NK-92 (cell line): ENCODE measurements around the gene AKT1.
A peak's percentile ranks its signal among the peaks of the same experiment; 100 is the strongest.

ENCODE experiments used
- DNase-seq: peaks from one replicate; lab custom pipeline; 2025; ENCODE audit not compliant: unreplicated experiment; lab: John Stamatoyannopoulos, UW

Gene AKT1

DNA sequence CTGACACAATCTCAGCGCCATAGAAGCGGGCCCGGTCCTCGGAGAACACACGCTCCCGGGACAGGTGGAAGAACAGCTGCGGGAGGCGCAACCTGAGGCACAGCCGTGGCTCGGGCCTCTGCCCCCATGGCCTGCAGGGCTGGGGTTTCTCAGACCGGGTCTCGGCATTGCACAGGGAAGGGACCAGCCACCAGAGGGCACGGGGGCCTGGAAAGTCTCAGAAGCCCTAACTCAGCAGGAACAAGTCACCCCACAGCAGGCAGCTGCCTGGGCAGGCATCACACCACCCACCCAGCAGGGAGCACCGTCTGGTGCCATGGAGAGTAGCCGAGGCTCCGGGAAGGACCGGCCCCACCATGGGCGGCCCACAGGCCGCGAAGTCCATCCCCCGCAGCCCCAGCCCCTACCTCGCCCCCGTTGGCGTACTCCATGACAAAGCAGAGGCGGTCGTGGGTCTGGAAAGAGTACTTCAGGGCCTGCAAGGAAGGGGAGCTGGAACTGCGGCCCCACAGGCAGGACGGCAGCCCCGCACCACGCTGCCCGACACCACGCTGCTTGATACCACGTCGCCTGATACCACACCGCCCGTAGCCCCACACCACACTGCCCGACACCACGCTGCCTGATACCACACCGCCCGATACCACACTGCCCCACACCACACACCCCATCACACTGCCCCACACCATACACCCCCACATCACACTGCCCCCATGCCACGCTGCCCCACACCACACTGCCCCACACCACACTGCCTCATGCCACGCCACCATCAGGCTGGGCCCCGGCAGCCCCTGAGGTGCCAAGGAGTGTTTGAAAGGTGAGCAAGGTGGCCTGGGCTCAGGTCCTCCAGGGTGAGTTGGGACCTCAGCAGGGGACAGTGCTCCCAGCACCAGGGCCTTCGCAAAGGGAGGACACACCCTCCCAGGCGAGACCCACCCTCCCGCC is 21.8 kb downstream of the AKT1 start:
- no peak for DNase-seq

- DNase-seq: no peak
These were observed 22.6 kb downstream of the AKT1 start for GRCh38 chr14:104772707-104773504.

DNA sequence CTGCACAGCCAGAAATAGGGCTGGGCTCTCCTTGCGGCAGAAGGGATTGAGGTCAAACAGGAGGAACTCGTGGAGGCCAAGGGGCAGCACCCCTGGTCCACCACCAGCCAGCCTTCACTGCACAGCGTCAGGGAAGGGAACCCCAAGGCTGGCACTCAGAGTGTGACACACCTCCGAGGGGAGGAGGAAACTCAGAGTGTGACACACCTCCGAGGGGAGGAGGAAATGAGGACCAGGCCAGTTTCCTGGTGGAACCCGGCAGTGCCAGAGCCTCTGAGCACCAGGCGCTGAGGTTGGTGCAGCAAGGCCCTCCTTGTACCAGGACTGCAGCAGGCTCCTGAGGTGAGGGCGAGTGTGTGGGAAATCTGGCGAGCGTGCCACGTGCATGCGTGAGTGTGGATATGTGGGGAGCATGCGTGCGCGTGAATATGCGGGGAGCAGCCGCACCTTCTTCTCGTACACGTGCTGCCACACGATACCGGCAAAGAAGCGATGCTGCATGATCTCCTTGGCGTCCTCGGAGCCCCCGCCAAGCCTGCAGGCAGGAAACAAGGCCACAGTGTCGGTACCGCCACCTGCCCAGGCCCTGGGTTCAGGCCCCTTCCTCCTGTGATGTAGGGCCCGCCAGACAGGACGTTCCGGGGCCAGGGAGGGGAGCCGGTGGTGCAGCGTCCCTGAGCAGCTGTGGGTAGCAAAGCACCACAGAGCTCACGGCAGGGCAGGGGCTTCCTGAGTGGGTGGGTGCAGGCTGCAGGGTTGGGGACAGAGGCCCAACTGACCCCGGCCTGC is 23.4 kb downstream of the AKT1 start:
- DNase-seq: no peak

- DNase-seq: no peak
These were observed 24.2 kb downstream of the AKT1 start for GRCh38 chr14:104771374-104771773.

DNA sequence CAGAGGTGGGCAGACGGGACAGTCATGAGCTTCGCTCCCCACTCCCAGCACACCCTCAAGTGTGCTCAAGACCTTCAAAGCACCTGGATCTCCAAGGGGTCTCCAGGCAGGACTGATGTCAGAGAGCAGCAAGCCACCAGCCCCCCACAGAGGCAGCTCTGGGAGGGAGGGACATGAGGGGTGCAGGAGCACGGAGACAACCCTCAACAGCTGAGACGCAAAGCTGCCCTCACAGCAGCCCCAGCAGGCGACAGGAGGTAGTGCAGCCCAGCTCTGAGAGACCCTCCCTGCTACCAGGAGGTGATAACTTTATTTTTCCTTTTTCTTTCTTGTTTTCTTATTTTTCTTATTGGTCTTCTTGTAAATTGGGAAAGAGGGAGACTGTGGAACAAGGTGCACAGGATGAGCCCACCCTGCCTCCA is 24.7 kb downstream of the AKT1 start:
- no peak for DNase-seq

GRCh38 chr14:104770072-104770579 is 25.4 kb downstream of the AKT1 start:
- DNase-seq: no peak

- DNase-seq: no peak
These were observed 26.1 kb downstream of the AKT1 start for GRCh38 chr14:104769324-104770071.

- DNase-seq: peak; percentile 19
These were observed 26.9 kb downstream of the AKT1 start for GRCh38 chr14:104768437-104769323.

DNA sequence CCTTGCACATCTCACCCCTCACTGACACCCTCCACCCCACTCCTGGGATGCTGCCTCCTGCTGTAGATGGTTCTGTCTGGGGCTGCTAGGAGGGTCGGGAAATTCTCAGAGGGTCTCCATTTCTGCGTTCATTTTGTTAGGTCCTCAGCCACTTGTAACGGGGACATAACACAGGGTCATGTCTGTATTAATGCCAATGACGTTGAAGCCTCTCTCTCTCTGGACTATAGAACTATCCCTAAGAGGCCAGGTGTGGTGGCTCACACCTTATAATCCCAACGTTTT is 28.0 kb downstream of the AKT1 start:
- DNase-seq: no peak

- DNase-seq: no peak
These were observed 28.5 kb downstream of the AKT1 start for GRCh38 chr14:104766863-104767633.

DNA sequence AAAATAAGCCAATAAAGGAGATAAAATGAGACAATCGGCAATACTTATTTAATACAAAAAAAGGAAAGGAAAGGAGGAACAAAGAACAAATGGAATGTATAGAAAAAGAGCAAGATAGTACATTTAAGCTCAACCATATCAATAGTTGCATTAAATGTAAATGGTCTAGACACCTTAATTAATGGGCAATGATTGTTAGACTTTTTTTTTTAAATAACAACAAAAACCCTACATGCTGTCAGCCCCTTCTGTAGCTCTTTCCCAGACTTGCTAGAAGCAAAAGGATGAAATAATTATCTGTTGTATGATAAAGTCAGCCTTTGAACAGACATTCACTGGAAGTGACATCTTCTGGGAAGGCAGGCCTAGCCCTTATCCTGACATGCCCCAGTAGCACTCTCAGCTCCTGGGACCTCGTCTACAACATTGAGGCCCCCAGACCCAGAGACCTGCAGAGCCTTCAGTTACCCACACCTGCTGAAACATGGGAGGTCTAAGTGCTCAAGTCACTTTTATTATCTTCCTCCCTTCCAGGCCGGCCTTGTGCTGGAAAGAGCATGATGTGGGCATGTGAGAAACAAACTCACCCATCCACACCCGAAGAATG is 29.2 kb downstream of the AKT1 start:
- no peak for DNase-seq

GRCh38 chr14:104765517-104765916 is 30.0 kb downstream of the AKT1 start:
- DNase-seq: no peak

DNA sequence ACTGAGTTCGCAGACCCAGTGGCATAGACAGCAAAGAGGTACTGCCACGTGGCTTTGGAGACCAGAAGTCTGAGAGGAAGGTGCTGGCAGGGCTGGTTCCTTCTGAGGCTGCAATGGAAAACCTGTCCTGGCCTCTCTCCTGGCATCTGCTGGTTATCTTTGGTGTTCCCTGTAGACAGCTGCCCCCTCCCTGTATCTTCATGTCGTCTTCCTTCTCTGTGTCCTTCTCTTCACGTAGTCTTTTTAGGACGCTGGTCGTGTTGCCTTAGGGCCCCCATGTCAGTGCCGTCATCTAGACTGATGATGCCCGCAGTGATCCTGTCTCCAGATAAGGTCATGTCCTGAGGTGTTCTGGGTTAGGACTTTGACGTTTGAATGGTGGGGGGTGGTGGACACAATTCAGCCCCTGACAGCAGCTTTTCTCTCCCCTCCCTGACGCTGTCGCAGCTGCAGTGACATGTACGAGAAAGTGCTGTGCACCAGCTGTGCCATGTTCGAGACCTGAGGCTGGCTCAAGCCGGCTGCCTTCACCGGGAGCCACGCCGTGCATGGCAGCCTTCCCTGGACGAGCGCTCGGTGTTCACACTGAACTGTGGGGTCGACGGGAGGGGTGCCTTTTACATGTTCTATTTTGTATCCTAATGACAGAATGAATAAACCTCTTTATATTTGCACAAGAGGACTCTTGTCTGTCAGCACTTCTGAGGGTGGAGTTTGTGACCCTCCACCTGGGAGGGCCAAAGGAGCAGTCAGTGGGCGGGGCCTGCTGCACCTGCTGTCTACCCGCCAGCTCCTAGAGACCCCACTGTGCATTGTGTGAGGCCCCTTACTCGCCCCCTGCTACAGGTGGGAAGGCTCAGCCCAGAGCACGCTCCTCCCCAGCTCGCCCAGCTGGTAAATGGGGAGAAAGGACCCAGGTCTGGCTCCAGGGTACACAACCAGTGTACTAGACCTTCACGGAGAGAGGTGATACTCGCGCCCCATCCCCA is 36.3 kb downstream of the AKT1 start:
- DNase-seq: no peak

DNA sequence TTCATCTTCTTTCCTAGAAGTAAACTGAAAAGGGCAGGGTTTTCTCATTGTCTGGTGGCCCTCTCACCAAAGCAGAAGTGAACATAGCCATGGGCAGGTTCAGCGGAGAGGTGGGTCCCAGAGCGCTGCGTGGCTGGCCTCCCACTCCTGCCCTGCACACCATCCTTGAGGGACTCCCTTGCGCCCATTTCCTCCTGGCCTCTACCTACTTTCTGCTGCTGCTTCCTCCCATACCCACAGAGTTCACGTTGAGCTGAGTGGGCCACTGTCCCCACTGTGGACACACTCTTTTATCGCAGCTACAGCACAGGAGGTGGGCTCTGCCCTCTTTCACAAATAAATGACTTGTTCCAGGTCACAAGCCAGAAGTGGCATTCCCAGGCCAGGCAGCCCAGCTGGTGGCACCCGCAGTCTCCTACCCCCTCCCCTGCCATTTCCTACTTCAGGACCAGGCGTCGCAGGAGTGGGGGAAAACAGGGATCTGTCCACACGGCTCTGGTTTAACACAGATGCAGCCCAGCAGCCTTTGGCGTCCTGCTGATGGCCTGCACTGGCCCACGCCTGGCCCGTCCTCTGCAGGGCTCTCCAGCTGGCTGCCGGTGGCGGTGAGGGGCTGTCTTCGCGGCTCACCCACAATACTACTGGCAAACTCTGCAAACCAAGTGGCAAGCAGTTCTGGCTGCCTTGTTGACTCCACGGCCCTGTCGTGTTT is 37.7 kb downstream of the AKT1 start:
- no peak for DNase-seq

DNA sequence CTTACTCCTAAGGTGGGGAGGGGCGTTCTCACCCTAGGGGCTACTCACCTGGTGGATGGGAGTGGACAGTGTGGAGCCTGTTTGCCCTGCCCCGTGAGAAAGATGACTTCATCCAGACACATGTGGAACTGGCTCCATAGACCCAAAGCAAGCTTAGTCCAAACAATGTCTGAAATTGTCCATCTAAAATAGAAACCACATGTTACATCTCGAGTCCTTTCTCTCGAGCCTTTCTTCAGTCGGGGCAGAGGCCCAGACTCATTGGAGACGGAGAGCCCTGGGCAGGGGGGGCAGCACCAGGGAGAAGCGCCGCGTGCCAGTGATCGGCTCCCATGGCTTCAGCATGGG is 38.3 kb downstream of the AKT1 start:
- no peak for DNase-seq

DNA sequence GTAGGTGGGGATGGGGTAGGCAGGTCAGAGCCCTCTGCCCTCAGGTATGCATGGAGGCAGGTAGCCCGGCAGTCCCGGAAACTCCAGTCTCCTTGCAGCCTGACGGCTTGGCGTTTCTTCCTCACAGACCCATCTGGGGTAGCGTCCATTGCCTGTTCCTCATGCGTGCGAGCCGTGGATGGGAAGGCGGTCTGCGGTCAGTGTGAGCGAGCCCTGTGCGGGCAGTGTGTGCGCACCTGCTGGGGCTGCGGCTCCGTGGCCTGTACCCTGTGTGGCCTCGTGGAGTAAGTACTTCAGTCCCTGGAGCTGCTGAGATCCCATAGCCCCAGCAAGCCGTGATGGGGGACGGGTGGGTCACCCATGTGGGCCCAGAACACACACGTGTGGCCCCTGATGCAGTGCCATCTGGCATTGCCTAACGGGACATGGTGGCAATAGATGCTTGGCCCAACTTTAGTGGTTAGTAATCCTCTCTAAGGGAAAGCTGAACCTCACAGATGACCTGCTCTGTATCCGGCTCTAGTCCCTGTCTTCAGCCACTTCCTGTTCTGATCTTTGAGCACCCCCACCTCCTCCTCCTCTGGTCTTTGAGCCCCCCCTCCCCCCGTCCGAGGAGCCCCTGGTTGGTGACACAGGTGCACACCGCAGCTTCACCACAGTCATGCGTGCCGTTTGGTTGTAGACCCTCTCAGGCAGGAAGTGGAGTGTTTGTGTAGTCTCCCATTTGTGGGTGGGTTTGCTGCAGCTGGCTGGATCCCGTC is 38.9 kb downstream of the AKT1 start:
- DNase-seq: no peak
